ENCODE measurements around the gene PLCL2.

PLCL2 gene

DNA sequence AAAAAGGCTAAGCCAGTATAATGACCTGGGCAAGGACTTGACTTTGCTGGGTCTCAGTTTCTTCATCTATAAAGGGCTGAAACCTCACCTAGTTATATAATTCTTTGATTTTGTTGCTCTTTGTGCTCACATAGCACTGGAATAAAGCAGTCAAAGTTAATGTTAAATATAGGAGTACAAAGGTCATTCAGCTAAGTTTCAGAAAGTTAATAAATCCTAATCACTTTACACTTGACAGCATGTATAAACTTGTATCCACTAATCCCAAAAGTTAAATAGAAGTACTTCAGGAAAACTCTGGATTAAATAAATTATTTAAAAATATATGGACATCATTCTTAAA, 33.9 kb downstream of the PLCL2 start:
- Histone ChIP-seq H3K27me3 (ENCODE audit: insufficient read depth, low read length) (no peaks in the 10 kb centered on the region), H3K36me3 (ENCODE audit: insufficient read depth, low read length) (no peaks in the 10 kb centered on the region), H2AFZ (ENCODE audit: low read depth, low read length) (no peak overlapping the region), H3K9me3 (ENCODE audit: low read length) (no peaks in the 10 kb centered on the region), H3K4me3 (ENCODE audit: low read length) (no peak overlapping the region), H3K4me1 (ENCODE audit: insufficient read depth, low read length) (peaks cover 22% of the 10 kb centered on the region)

GRCh38 chr3:16923112-16923511, 38.4 kb downstream of the PLCL2 start:
- H3K36me3 ChIP-seq (ENCODE audit: insufficient read depth, low read length) = no peaks in the 10 kb centered on the region
- no peaks in the 10 kb centered on the region for H3K27me3 ChIP-seq (ENCODE audit: insufficient read depth, low read length)
- no peaks in the 10 kb centered on the region for H3K9me3 ChIP-seq (ENCODE audit: low read length)
- no peak overlapping the region for H3K4me3 ChIP-seq (ENCODE audit: low read length)
- H2AFZ ChIP-seq (ENCODE audit: low read depth, low read length) = no peak overlapping the region
- H3K4me1 ChIP-seq (ENCODE audit: insufficient read depth, low read length) = no peaks in the 10 kb centered on the region

GRCh38 chr3:16927485-16927884, 42.7 kb downstream of the PLCL2 start:
- no peaks in the 10 kb centered on the region for H3K27me3 ChIP-seq (ENCODE audit: insufficient read depth, low read length)
- peaks cover 3% of the 10 kb centered on the region for H3K9me3 ChIP-seq (ENCODE audit: low read length)
- no peak overlapping the region for H2AFZ ChIP-seq (ENCODE audit: low read depth, low read length)
- H3K36me3 ChIP-seq (ENCODE audit: insufficient read depth, low read length) = no peaks in the 10 kb centered on the region
- no peaks in the 10 kb centered on the region for H3K4me1 ChIP-seq (ENCODE audit: insufficient read depth, low read length)
- no peak overlapping the region for H3K4me3 ChIP-seq (ENCODE audit: low read length)

- Histone ChIP-seq H3K36me3 (ENCODE audit: insufficient read depth, low read length) (no peaks in the 10 kb centered on the region), H2AFZ (ENCODE audit: low read depth, low read length) (no peak overlapping the region), H3K4me3 (ENCODE audit: low read length) (no peak overlapping the region), H3K27me3 (ENCODE audit: insufficient read depth, low read length) (no peaks in the 10 kb centered on the region), H3K9me3 (ENCODE audit: low read length) (peaks cover 3% of the 10 kb centered on the region), H3K4me1 (ENCODE audit: insufficient read depth, low read length) (no peaks in the 10 kb centered on the region)
These were observed 43.8 kb downstream of the PLCL2 start for GRCh38 chr3:16928386-16929132.

- H3K27me3 ChIP-seq (ENCODE audit: insufficient read depth, low read length) = no peaks in the 10 kb centered on the region
- peaks cover 3% of the 10 kb centered on the region for H3K9me3 ChIP-seq (ENCODE audit: low read length)
- no peaks in the 10 kb centered on the region for H3K4me1 ChIP-seq (ENCODE audit: insufficient read depth, low read length)
- no peak overlapping the region for H3K4me3 ChIP-seq (ENCODE audit: low read length)
- H3K36me3 ChIP-seq (ENCODE audit: insufficient read depth, low read length) = no peaks in the 10 kb centered on the region
- no peak overlapping the region for H2AFZ ChIP-seq (ENCODE audit: low read depth, low read length)
These were observed 44.6 kb downstream of the PLCL2 start for GRCh38 chr3:16929311-16929710.

DNA sequence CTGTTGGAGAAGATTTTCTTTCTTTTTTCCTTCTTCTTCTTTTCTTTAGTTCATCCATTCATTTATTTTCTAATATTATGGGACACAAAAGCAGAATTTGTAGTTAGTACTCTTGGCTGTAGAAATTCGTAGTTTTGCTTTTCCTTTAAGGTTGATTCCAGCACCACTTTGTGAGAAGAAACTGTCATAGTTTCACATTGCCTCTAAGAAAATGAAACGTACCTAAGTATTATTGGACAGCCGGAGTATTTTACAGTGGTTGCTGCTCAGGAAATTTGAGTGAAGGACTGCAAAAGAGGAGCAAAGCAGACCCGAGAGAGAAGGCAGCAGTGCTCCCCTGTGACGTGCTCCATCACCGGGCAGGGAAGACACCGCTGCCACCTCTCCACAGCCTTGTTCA, 48.1 kb downstream of the PLCL2 start:
- Histone ChIP-seq H3K4me3 (ENCODE audit: low read length) (no peak overlapping the region), H3K4me1 (ENCODE audit: insufficient read depth, low read length) (no peaks in the 10 kb centered on the region), H2AFZ (ENCODE audit: low read depth, low read length) (no peak overlapping the region), H3K27me3 (ENCODE audit: insufficient read depth, low read length) (no peaks in the 10 kb centered on the region), H3K9me3 (ENCODE audit: low read length) (peaks cover 3% of the 10 kb centered on the region), H3K36me3 (ENCODE audit: insufficient read depth, low read length) (no peaks in the 10 kb centered on the region)

- H3K4me3 ChIP-seq (ENCODE audit: low read length) = no peak overlapping the region
- H3K27me3 ChIP-seq (ENCODE audit: insufficient read depth, low read length) = no peaks in the 10 kb centered on the region
- H3K4me1 ChIP-seq (ENCODE audit: insufficient read depth, low read length) = no peaks in the 10 kb centered on the region
- no peaks in the 10 kb centered on the region for H3K9me3 ChIP-seq (ENCODE audit: low read length)
- no peak overlapping the region for H2AFZ ChIP-seq (ENCODE audit: low read depth, low read length)
- H3K36me3 ChIP-seq (ENCODE audit: insufficient read depth, low read length) = no peaks in the 10 kb centered on the region
These were observed 51.0 kb downstream of the PLCL2 start for GRCh38 chr3:16935781-16936180.

- Histone ChIP-seq H3K36me3 (ENCODE audit: insufficient read depth, low read length) (no peaks in the 10 kb centered on the region), H3K27me3 (ENCODE audit: insufficient read depth, low read length) (no peaks in the 10 kb centered on the region), H2AFZ (ENCODE audit: low read depth, low read length) (no peak overlapping the region), H3K9me3 (ENCODE audit: low read length) (no peaks in the 10 kb centered on the region), H3K4me3 (ENCODE audit: low read length) (no peak overlapping the region), H3K4me1 (ENCODE audit: insufficient read depth, low read length) (no peaks in the 10 kb centered on the region)
These were observed 51.5 kb downstream of the PLCL2 start for GRCh38 chr3:16936233-16936632.

- Histone ChIP-seq H3K27me3 (ENCODE audit: insufficient read depth, low read length) (no peaks in the 10 kb centered on the region), H3K4me1 (ENCODE audit: insufficient read depth, low read length) (no peaks in the 10 kb centered on the region), H2AFZ (ENCODE audit: low read depth, low read length) (no peak overlapping the region), H3K4me3 (ENCODE audit: low read length) (no peak overlapping the region), H3K9me3 (ENCODE audit: low read length) (no peaks in the 10 kb centered on the region), H3K36me3 (ENCODE audit: insufficient read depth, low read length) (no peaks in the 10 kb centered on the region)
These were observed 52.0 kb downstream of the PLCL2 start for GRCh38 chr3:16936676-16937230.

DNA sequence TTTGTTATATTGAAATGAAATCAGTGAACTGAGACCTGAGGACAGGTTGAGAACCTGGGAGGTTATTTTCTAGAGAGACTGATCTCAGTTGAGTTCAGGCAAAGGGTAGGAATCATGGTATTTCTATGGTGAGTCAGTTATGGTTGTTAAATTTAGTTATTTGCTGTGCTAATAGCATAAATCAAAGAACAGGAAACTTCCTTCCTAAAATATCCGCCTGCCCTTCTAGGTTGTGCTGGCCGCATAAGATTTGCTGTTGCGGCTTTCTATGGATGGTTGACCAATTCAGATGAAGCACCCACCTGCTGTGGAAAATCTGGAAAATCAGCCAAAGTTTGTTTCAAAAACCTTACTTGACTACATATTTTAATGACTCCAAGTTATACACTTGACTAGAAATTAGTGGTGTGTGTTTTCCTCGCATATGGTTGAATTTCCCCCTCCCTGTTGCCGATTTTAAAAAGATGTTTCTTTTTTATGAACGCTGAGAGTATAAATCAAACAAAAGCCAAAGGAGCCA, 52.6 kb downstream of the PLCL2 start:
- Histone ChIP-seq H3K36me3 (ENCODE audit: insufficient read depth, low read length) (no peaks in the 10 kb centered on the region), H3K4me1 (ENCODE audit: insufficient read depth, low read length) (no peaks in the 10 kb centered on the region), H3K4me3 (ENCODE audit: low read length) (no peak overlapping the region), H3K27me3 (ENCODE audit: insufficient read depth, low read length) (no peaks in the 10 kb centered on the region), H3K9me3 (ENCODE audit: low read length) (no peaks in the 10 kb centered on the region), H2AFZ (ENCODE audit: low read depth, low read length) (no peak overlapping the region)

- Histone ChIP-seq H3K4me1 (ENCODE audit: insufficient read depth, low read length) (no peaks in the 10 kb centered on the region), H3K4me3 (ENCODE audit: low read length) (no peak overlapping the region), H3K9me3 (ENCODE audit: low read length) (no peaks in the 10 kb centered on the region), H3K27me3 (ENCODE audit: insufficient read depth, low read length) (no peaks in the 10 kb centered on the region), H3K36me3 (ENCODE audit: insufficient read depth, low read length) (no peaks in the 10 kb centered on the region), H2AFZ (ENCODE audit: low read depth, low read length) (no peak overlapping the region)
These were observed 56.3 kb downstream of the PLCL2 start for GRCh38 chr3:16940769-16941700.

DNA sequence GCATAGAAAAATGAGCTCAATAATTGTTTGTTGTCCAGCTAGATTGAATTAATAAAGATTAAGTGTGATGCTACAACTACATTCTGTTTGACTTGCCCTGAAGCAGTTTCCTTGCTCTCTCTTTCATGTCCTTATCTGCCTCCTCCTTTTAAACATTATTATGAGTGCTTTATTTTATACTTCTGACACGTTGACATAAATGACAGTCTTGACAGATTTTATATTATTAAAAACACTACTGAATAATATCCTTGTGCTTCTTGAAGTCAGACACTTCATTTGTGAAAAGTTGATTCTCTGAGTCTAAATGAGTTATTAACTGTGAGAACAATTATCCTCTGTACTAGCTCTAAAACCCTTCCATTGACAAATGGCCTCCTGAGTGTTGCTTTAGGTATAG, 58.2 kb downstream of the PLCL2 start:
- H2AFZ ChIP-seq (ENCODE audit: low read depth, low read length) = no peak overlapping the region
- H3K4me1 ChIP-seq (ENCODE audit: insufficient read depth, low read length) = no peaks in the 10 kb centered on the region
- H3K9me3 ChIP-seq (ENCODE audit: low read length) = no peaks in the 10 kb centered on the region
- H3K36me3 ChIP-seq (ENCODE audit: insufficient read depth, low read length) = no peaks in the 10 kb centered on the region
- H3K4me3 ChIP-seq (ENCODE audit: low read length) = no peak overlapping the region
- H3K27me3 ChIP-seq (ENCODE audit: insufficient read depth, low read length) = no peaks in the 10 kb centered on the region

GRCh38 chr3:16943857-16944256, 59.1 kb downstream of the PLCL2 start:
- no peak overlapping the region for H3K4me3 ChIP-seq (ENCODE audit: low read length)
- H3K36me3 ChIP-seq (ENCODE audit: insufficient read depth, low read length) = no peaks in the 10 kb centered on the region
- H2AFZ ChIP-seq (ENCODE audit: low read depth, low read length) = no peak overlapping the region
- H3K4me1 ChIP-seq (ENCODE audit: insufficient read depth, low read length) = no peaks in the 10 kb centered on the region
- no peaks in the 10 kb centered on the region for H3K27me3 ChIP-seq (ENCODE audit: insufficient read depth, low read length)
- no peaks in the 10 kb centered on the region for H3K9me3 ChIP-seq (ENCODE audit: low read length)

All from neuron (in vitro differentiated cells).